Ascending aorta (tissue), 2 donors: Measurements from ENCODE around the gene ALPL. TPM values are rescaled to one million over a fixed set of nuclear protein-coding genes. Genes with fewer than 3 reads are reported as not detected.
"Not testable (repeated sequence)": the region's sequence is repeated elsewhere in the genome, so short reads cannot be mapped to it uniquely, and the experiment has no call there.

Source experiments
- DNase-seq, 2 donors: peaks; one replicate each; pipeline ENCODE4 v3.0.0-alpha.2; 2019; ENCODE audit warnings: low spot score in 2 of 2
- H3K27ac ChIP-seq, 2 donors: fragments of 200-600 bp; sonication (generic); one replicate each; pipeline ENCODE4 v1.5.1; 2016 to 2017; ENCODE audit warnings: mild to moderate bottlenecking in 1 of 2
- H3K27me3 ChIP-seq: fragments of 200-600 bp; sonication (generic); one replicate; pipeline ENCODE4 v1.5.1; 2017
- H3K36me3 ChIP-seq, 2 donors: fragments of 200-600 bp; sonication (generic); one replicate each; pipeline ENCODE4 v1.5.1; 2016
- H3K4me1 ChIP-seq, 2 donors: fragments of 200-600 bp; sonication (generic); one replicate each; pipeline ENCODE4 v1.5.1; 2016 to 2017; ENCODE audit warnings: mild to moderate bottlenecking in 1 of 2
- H3K4me3 ChIP-seq, 2 donors: fragments of 200-600 bp; sonication (generic); one replicate each; pipeline ENCODE4 v1.5.1; 2016 to 2017; ENCODE audit warnings: mild to moderate bottlenecking in 1 of 2
- H3K9me3 ChIP-seq, 2 donors: fragments of 200-600 bp; sonication (generic); one replicate each; pipeline ENCODE4 v1.5.1; 2016
- intact Hi-C: fragments of 100-400 bp; cut with DNase I; formaldehyde crosslinking; loops from one replicate; pipeline ENCODE4 v1.15.1; 2023
- total RNA-seq: library from RNA; depleted of rRNA; stranded (reverse); fragments of >200 nt; gene quantifications from one replicate; pipeline ENCODE4 v1.1.0, GENCODE V29; 2016
- TF ChIP-seq, protein P1 (sequence below), 3 experiments: fragments of 200-600 bp in 2 of 3; fragments of 450-650 bp in 1 of 3; sonication (generic) in 2 of 3; IDR thresholded peaks; one replicate each; pipeline ENCODE4 v1.5.1; 2016 to 2019; ENCODE audit warnings: antibody characterized with exemption in 3 of 3, mild to moderate bottlenecking in 1 of 3, moderate library complexity in 1 of 3

ALPL gene
- total RNA-seq, 1 donor from 2014 or later: 35.3 TPM

GRCh38 chr1:21517660-21518480 lies 8.6 kb downstream of the ALPL start:
- no peak for DNase-seq
- Histone ChIP-seq H3K4me1 (no peaks in the 10 kb centered on the region), H3K27me3 (no peaks in the 10 kb centered on the region), H3K4me3 (no peak overlapping the region), H3K27ac (no peak overlapping the region), H3K36me3 (no peaks in the 10 kb centered on the region), H3K9me3 (no peaks in the 10 kb centered on the region)
- intact Hi-C loops: no loop called here
- TF ChIP-seq, protein P1, sequence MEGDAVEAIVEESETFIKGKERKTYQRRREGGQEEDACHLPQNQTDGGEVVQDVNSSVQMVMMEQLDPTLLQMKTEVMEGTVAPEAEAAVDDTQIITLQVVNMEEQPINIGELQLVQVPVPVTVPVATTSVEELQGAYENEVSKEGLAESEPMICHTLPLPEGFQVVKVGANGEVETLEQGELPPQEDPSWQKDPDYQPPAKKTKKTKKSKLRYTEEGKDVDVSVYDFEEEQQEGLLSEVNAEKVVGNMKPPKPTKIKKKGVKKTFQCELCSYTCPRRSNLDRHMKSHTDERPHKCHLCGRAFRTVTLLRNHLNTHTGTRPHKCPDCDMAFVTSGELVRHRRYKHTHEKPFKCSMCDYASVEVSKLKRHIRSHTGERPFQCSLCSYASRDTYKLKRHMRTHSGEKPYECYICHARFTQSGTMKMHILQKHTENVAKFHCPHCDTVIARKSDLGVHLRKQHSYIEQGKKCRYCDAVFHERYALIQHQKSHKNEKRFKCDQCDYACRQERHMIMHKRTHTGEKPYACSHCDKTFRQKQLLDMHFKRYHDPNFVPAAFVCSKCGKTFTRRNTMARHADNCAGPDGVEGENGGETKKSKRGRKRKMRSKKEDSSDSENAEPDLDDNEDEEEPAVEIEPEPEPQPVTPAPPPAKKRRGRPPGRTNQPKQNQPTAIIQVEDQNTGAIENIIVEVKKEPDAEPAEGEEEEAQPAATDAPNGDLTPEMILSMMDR (IDR thresholded peaks at IDR 0.05): no peak

- no peaks in the 10 kb centered on the region for H3K9me3 ChIP-seq
- intact Hi-C loops: no loop called here
- TF ChIP-seq, protein P1 (IDR thresholded peaks at IDR 0.05): no peak
These were observed 9.7 kb downstream of the ALPL start for GRCh38 chr1:21518774-21519455.

GRCh38 chr1:21519486-21520070 lies 10.4 kb downstream of the ALPL start:
- H3K27me3 ChIP-seq: not testable (repeated sequence)

More at GRCh38 chr1:21518774-21519455, 9.7 kb downstream of the ALPL start:
- H3K4me3 ChIP-seq: no peak overlapping the region
- H3K36me3 ChIP-seq: no peaks in the 10 kb centered on the region
- H3K4me1 ChIP-seq: no peaks in the 10 kb centered on the region
- H3K27ac ChIP-seq: no peak overlapping the region
- no peaks in the 10 kb centered on the region for H3K27me3 ChIP-seq
- DNase-seq: no peak

DNA sequence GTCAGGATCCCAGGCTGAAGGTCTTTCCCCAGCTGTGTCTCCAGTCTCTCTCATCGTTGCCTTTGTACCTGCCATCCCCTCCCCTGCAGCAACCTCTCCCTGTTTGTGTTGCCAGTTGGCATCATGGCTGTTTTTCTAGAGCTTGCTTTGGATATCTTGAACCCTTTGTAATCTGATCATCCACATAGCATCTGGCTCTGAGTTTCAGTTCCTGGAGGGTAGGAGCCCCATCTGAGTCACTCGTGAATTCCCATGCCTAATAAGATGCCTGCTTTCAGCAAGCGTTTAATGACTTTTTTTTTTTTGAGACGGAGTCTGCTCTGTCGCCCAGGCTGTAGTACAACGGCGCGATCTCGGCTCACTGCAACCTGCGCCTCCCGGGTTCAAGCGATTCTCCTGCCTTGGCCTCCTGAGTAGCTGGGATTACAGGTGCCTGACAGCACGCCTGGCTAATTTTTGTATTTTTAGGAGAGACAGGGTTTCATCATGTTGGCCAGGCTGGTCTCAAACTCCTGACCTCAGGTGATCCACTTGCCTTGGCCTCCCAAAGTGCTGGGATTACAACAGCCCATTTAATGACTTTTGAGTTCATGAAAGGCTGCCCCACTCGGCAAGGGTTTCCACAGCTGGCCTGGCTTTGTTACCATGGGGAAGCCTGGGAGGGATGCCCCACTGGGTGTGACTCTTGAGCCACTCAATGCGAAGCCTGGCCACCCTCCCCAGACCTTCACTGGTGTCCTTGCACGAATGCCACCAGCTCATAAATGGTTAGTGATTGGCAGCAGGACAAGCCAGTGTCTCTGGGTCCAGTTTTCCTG lies 11.9 kb downstream of the ALPL start:
- Histone ChIP-seq H3K27ac (no peak overlapping the region), H3K9me3 (no peaks in the 10 kb centered on the region), H3K4me3 (no peak overlapping the region), H3K4me1 (no peaks in the 10 kb centered on the region), H3K27me3 (no peaks in the 10 kb centered on the region), H3K36me3 (no peaks in the 10 kb centered on the region)
- TF ChIP-seq, protein P1 (IDR thresholded peaks at IDR 0.05): no peak
- no peak for DNase-seq
- intact Hi-C loops: no loop called here

More at GRCh38 chr1:21519486-21520070, 10.4 kb downstream of the ALPL start:
- H3K36me3 ChIP-seq, H3K27ac ChIP-seq, intact Hi-C loops, H3K4me1 ChIP-seq, H3K4me3 ChIP-seq, DNase-seq, H3K9me3 ChIP-seq: not testable (repeated sequence)

- no peak overlapping the region for H3K27ac ChIP-seq
- intact Hi-C loops: no loop called here
- H3K36me3 ChIP-seq: no peaks in the 10 kb centered on the region
- H3K4me3 ChIP-seq: no peak overlapping the region
- no peak for DNase-seq
- no peaks in the 10 kb centered on the region for H3K27me3 ChIP-seq
- H3K9me3 ChIP-seq: no peaks in the 10 kb centered on the region
- no peaks in the 10 kb centered on the region for H3K4me1 ChIP-seq
- TF ChIP-seq, protein P1 (IDR thresholded peaks at IDR 0.05): no peak
These were observed 12.5 kb downstream of the ALPL start for GRCh38 chr1:21521717-21522060.
